GM12878 (cell line): Measurements from ENCODE around the gene IRF9. TPM values are rescaled to one million over a fixed set of nuclear protein-coding genes. Genes with fewer than 3 reads are reported as not detected.

Experiments
- ATAC-seq: fragments of 200-7000 bp; cut with Tn5 transposase; 3 replicates; pipeline ENCODE4 v1.9.1; 2020; ENCODE audit warnings: mild to moderate bottlenecking, moderate library complexity
- BruUV-seq: library from RNA; stranded (reverse); fragments of 400-500 nt; replicated peaks from 2 replicates; lab custom pipeline; 2021; lab: Mats Ljungman, UMichigan
- CTCF ChIA-PET: fragments of 300-600 bp; sonication (Branson Sonifier 250); formaldehyde crosslinking; extraction: SDS; loops from one replicate; lab custom pipeline; 2021; ENCODE audit warnings: inconsistent platforms; lab: Yijun Ruan, JAX
- POLR2A ChIA-PET: fragments of 350-600 bp; formaldehyde crosslinking; extraction: SDS; loops from one replicate; lab custom pipeline; 2021; ENCODE audit warnings: inconsistent platforms; lab: Charles Lee
- RAD21 ChIA-PET: fragments of 300-600 bp; sonication (Branson Sonifier 250); formaldehyde crosslinking; loops from one replicate; lab custom pipeline; 2023; ENCODE audit warnings: antibody characterized with exemption; ENCODE audit not compliant: unreplicated experiment; lab: Charles Lee
- SMC1A ChIA-PET: fragments of 300-600 bp; sonication (Branson Sonifier 250); formaldehyde crosslinking; loops from one replicate; lab custom pipeline; 2023; ENCODE audit not compliant: unreplicated experiment, uncharacterized antibody; lab: Charles Lee
- DNase-seq: peaks from one replicate; pipeline ENCODE4 v3.0.0-alpha.2; 2011; ENCODE audit warnings: low read depth, low spot score
- FAIRE-seq: peaks from 3 replicates; lab custom pipeline; 2011; peaks lifted over from hg19 to GRCh38; lab: Jason Lieb, UNC
- H2AFZ ChIP-seq: 2 replicates; pipeline ENCODE4 v1.6.0; 2011; ENCODE audit warnings: low read depth, low read length, control low read depth; ENCODE audit not compliant: control insufficient read depth
- H3K27ac ChIP-seq: 2 replicates; pipeline ENCODE4 v1.5.1; 2011; ENCODE audit warnings: control low read depth; ENCODE audit not compliant: control insufficient read depth, insufficient read depth
- H3K27me3 ChIP-seq, 2 experiments: replicated peaks in 1 of 2; 2 replicates each; pipeline versions ENCODE4 v1.6.0 to v1.6.1; 2011; ENCODE audit warnings: low read length in 1 of 2; ENCODE audit not compliant: control insufficient read depth in 2 of 2, insufficient read depth in 2 of 2
- H3K36me3 ChIP-seq, 2 experiments: 2 replicates each; pipeline ENCODE4 v1.5.1; 2011; ENCODE audit warnings: low read length in 1 of 2; ENCODE audit not compliant: control insufficient read depth in 2 of 2, insufficient read depth in 2 of 2
- H3K4me1 ChIP-seq: 2 replicates; pipeline ENCODE4 v1.6.1; 2011; ENCODE audit warnings: mild to moderate bottlenecking, low read length, moderate library complexity, mixed read lengths; ENCODE audit not compliant: control insufficient read depth, insufficient read depth
- H3K4me2 ChIP-seq: 2 replicates; pipeline ENCODE4 v1.6.0; 2011; ENCODE audit warnings: control low read depth; ENCODE audit not compliant: control insufficient read depth, insufficient read depth
- H3K4me3 ChIP-seq: fragments of 200-600 bp; sonication (generic); 2 replicates; pipeline ENCODE4 v1.5.1; 2016
- H3K79me2 ChIP-seq: 2 replicates; pipeline ENCODE4 v1.6.0; 2011; ENCODE audit warnings: low read length; ENCODE audit not compliant: control insufficient read depth, insufficient read depth
- H3K9ac ChIP-seq: 2 replicates; pipeline ENCODE4 v1.8.0; 2011; ENCODE audit warnings: low read length, control low read depth, mixed read lengths; ENCODE audit not compliant: control insufficient read depth, insufficient read depth
- H3K9me3 ChIP-seq: replicated peaks from 3 replicates; pipeline ENCODE4 v1.5.1; 2011; ENCODE audit warnings: mild to moderate bottlenecking, low read length; ENCODE audit not compliant: control insufficient read depth, insufficient read depth
- H4K20me1 ChIP-seq: 2 replicates; pipeline ENCODE4 v1.6.0; 2011; ENCODE audit not compliant: control insufficient read depth, insufficient read depth
- BACH1 ChIP-seq: fragments of 450-650 bp; IDR thresholded peaks from 2 replicates; pipeline ENCODE4 v1.6.1; 2017; ENCODE audit warnings: mild to moderate bottlenecking, borderline replicate concordance
- CBX3 ChIP-seq: fragments of 200-600 bp; sonication (generic); IDR thresholded peaks from 2 replicates; pipeline ENCODE4 v1.6.1; 2016; ENCODE audit warnings: low read depth, borderline replicate concordance
- JUNB ChIP-seq: IDR thresholded peaks from 2 replicates; pipeline ENCODE4 v1.6.1; 2016; ENCODE audit warnings: antibody characterized with exemption, mild to moderate bottlenecking
- KLF5 ChIP-seq: fragments of 450-650 bp; IDR thresholded peaks from 2 replicates; pipeline ENCODE4 v1.6.1; 2014; ENCODE audit warnings: mild to moderate bottlenecking; ENCODE audit not compliant: partially characterized antibody
- LARP7 ChIP-seq: fragments of 450-650 bp; IDR thresholded peaks from 2 replicates; pipeline ENCODE4 v1.6.1; 2017; ENCODE audit warnings: mild to moderate bottlenecking
- POLR2A ChIP-seq: IDR thresholded peaks from 2 replicates; pipeline ENCODE4 v1.6.1; 2011; ENCODE audit warnings: low read depth, mild to moderate bottlenecking, low read length
- SMAD5 ChIP-seq: IDR thresholded peaks from 2 replicates; pipeline ENCODE4 v1.6.1; 2016; ENCODE audit warnings: antibody characterized with exemption, low read depth
- SP1 ChIP-seq: IDR thresholded peaks from one replicate; pipeline ENCODE4 v1.6.1; 2011; ENCODE audit warnings: low read depth, low read length
- SUPT20H ChIP-seq: IDR thresholded peaks from 2 replicates; pipeline ENCODE4 v1.6.1; 2011; ENCODE audit warnings: low read depth, mild to moderate bottlenecking, low read length, moderate library complexity, borderline replicate concordance; ENCODE audit not compliant: control insufficient read depth
- TARDBP ChIP-seq: IDR thresholded peaks from 2 replicates; pipeline ENCODE4 v1.6.1; 2016; ENCODE audit warnings: borderline replicate concordance
- ZZZ3 ChIP-seq: IDR thresholded peaks from 2 replicates; pipeline ENCODE4 v1.6.1; 2011; ENCODE audit warnings: low read depth; ENCODE audit not compliant: control insufficient read depth, insufficient read length
- WGBS: methylation state at CpG from one replicate; pipeline ENCODE4 v1.1.6; 2016; ENCODE audit warnings: low lambda C conversion rate; ENCODE audit not compliant: insufficient replicate concordance, insufficient coverage; ENCODE audit errors: missing lambda C conversion rate; 5-methylcytosine and 5-hydroxymethylcytosine counted together
- in situ Hi-C: fragments of 300-500 bp; cut with MboI; formaldehyde crosslinking; loops from 9 replicates; pipeline ENCODE4 v1.14.3; 2018; ENCODE audit warnings: mixed read lengths
- intact Hi-C: fragments of 100-400 bp; cut with micrococcal nuclease; formaldehyde crosslinking; loops from one replicate; pipeline ENCODE4 v1.14.2; 2022; ENCODE audit not compliant: unreplicated experiment
- polyA plus RNA-seq, 11 experiments: library from polyadenylated mRNA; depleted of rRNA in 4 of 11; unstranded in 6 of 11; stranded (reverse) in 5 of 11; fragments of >200 nt; fragmentation: Nextera tagmentation in 4 of 11; fragmentation: Illumina TruSeq in 1 of 11; extraction: Ambion mirVana in 4 of 11; extraction: Trizol in 1 of 11; gene quantifications; 1 replicate in 1 of 11; 2 replicates in 10 of 11; pipeline versions ENCODE4 v1.2.1 to v1.2.3, GENCODE V29; 2011 to 2016; ENCODE audit warnings: inconsistent platforms in 2 of 11, missing spikeins in 2 of 11, low read depth in 1 of 11
- total RNA-seq, 4 experiments: library from RNA; depleted of rRNA in 3 of 4; stranded (reverse); fragments of >200 nt in 3 of 4; fragmentation: Illumina TruSeq in 1 of 4; extraction: Trizol in 1 of 4; gene quantifications; 2 replicates each; pipeline versions ENCODE4 v1.2.1 to v1.2.3, GENCODE V29; 2013 to 2021
- TF ChIP-seq, protein P1 (sequence below): IDR thresholded peaks from 2 replicates; pipeline ENCODE4 v1.6.1; 2012; ENCODE audit warnings: improper control_type of control experiment, low read depth, low read length; ENCODE audit not compliant: insufficient replicate concordance
- TF ChIP-seq, protein P2 (sequence below): IDR thresholded peaks from 2 replicates; pipeline ENCODE4 v1.6.1; 2011; ENCODE audit warnings: borderline replicate concordance, low read depth, mild to moderate bottlenecking, moderate library complexity, mixed read lengths, low read length; ENCODE audit not compliant: insufficient read depth; ENCODE audit errors: extremely low read length

The IRF9 gene
- total and polyA plus RNA-seq, 10 of the 15 experiments (the other 5 are each of a cell fraction or from before 2014, with no cell fraction given), result 47.6 to 234 (median 148) TPM

DNA sequence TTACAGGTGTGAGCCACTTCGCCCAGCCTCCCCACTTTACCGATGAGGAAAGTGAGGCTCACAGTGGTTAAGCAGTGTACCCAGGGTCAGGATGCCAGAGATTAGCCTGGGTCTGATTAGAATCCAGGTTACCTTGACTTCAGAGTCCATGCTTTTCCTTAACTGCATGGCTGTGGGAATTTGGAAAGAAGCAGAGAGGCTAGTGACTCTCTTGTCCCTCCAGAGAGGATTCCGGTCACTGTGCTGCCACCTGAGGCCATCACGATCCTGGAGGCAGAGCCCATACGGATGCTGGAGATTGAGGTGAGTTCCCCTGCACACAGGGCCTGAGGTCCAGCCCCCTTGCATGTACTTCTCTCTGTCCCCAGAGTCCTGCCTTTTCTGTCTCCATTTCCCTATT lies 15.5 kb downstream of the IRF9 start:
- H3K27me3 ChIP-seq, result no peaks in the 10 kb centered on the region
- H4K20me1 ChIP-seq, result no peaks in the 10 kb centered on the region
- no peak overlapping the region for H3K27ac ChIP-seq
- BruUV-seq, result no TSS peak
- peaks cover 6% of the 10 kb centered on the region for H3K79me2 ChIP-seq
- TF ChIP-seq POLR2A (no peak), BACH1 (no peak), JUNB (no peak), SP1 (no peak), SUPT20H (no peak), LARP7 (no peak), TARDBP (no peak), KLF5 (no peak), ZZZ3 (no peak), SMAD5 (no peak), CBX3 (no peak)
- TF ChIP-seq, protein P1, sequence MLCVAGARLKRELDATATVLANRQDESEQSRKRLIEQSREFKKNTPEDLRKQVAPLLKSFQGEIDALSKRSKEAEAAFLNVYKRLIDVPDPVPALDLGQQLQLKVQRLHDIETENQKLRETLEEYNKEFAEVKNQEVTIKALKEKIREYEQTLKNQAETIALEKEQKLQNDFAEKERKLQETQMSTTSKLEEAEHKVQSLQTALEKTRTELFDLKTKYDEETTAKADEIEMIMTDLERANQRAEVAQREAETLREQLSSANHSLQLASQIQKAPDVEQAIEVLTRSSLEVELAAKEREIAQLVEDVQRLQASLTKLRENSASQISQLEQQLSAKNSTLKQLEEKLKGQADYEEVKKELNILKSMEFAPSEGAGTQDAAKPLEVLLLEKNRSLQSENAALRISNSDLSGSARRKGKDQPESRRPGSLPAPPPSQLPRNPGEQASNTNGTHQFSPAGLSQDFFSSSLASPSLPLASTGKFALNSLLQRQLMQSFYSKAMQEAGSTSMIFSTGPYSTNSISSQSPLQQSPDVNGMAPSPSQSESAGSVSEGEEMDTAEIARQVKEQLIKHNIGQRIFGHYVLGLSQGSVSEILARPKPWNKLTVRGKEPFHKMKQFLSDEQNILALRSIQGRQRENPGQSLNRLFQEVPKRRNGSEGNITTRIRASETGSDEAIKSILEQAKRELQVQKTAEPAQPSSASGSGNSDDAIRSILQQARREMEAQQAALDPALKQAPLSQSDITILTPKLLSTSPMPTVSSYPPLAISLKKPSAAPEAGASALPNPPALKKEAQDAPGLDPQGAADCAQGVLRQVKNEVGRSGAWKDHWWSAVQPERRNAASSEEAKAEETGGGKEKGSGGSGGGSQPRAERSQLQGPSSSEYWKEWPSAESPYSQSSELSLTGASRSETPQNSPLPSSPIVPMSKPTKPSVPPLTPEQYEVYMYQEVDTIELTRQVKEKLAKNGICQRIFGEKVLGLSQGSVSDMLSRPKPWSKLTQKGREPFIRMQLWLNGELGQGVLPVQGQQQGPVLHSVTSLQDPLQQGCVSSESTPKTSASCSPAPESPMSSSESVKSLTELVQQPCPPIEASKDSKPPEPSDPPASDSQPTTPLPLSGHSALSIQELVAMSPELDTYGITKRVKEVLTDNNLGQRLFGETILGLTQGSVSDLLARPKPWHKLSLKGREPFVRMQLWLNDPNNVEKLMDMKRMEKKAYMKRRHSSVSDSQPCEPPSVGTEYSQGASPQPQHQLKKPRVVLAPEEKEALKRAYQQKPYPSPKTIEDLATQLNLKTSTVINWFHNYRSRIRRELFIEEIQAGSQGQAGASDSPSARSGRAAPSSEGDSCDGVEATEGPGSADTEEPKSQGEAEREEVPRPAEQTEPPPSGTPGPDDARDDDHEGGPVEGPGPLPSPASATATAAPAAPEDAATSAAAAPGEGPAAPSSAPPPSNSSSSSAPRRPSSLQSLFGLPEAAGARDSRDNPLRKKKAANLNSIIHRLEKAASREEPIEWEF, result no peak
- TF ChIP-seq, protein P2, sequence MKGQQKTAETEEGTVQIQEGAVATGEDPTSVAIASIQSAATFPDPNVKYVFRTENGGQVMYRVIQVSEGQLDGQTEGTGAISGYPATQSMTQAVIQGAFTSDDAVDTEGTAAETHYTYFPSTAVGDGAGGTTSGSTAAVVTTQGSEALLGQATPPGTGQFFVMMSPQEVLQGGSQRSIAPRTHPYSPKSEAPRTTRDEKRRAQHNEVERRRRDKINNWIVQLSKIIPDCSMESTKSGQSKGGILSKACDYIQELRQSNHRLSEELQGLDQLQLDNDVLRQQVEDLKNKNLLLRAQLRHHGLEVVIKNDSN, result no peak
- no peak overlapping the region for H3K9ac ChIP-seq
- peaks cover 11 to 27% of the 10 kb centered on the region in 2 experiments; a peak in 3 of 4 replicates for H3K36me3 ChIP-seq
- WGBS, result 88% methylated on average over 5 of the region's 5 CpGs
- DNase-seq (no peak), ATAC-seq (no peak), FAIRE-seq (no peak)
- no peak overlapping the region for H3K4me3 ChIP-seq
- in situ Hi-C loops (no loop called here), intact Hi-C loops (no loop called here)
- no peaks in the 10 kb centered on the region for H3K9me3 ChIP-seq
- no peaks in the 10 kb centered on the region for H3K4me1 ChIP-seq
- ChIA-PET RAD21 (no interaction called here), POLR2A (interaction anchor here (1.3 kb wide), 1 partner anchor 16 kb away, joined by 4 read pairs; the partner anchor contains the start of gene IRF9), CTCF (no interaction called here), SMC1A (interaction anchor here (1.0 kb wide), 1 partner anchor 15 kb away, joined by 3 read pairs; the partner anchor contains the start of gene IRF9)
- no peak overlapping the region for H2AFZ ChIP-seq
- H3K4me2 ChIP-seq, result no peak overlapping the region
